ENCODE results near the gene GLRX3. TPM values are rescaled to one million over a fixed set of nuclear protein-coding genes. Genes with fewer than 3 reads are reported as not detected.

Gene GLRX3
- total and polyA plus RNA-seq, 2 of the 13 experiments (the other 11 are each of a cell fraction or from before 2014, with no cell fraction given) = 91.4 to 135 TPM

DNA sequence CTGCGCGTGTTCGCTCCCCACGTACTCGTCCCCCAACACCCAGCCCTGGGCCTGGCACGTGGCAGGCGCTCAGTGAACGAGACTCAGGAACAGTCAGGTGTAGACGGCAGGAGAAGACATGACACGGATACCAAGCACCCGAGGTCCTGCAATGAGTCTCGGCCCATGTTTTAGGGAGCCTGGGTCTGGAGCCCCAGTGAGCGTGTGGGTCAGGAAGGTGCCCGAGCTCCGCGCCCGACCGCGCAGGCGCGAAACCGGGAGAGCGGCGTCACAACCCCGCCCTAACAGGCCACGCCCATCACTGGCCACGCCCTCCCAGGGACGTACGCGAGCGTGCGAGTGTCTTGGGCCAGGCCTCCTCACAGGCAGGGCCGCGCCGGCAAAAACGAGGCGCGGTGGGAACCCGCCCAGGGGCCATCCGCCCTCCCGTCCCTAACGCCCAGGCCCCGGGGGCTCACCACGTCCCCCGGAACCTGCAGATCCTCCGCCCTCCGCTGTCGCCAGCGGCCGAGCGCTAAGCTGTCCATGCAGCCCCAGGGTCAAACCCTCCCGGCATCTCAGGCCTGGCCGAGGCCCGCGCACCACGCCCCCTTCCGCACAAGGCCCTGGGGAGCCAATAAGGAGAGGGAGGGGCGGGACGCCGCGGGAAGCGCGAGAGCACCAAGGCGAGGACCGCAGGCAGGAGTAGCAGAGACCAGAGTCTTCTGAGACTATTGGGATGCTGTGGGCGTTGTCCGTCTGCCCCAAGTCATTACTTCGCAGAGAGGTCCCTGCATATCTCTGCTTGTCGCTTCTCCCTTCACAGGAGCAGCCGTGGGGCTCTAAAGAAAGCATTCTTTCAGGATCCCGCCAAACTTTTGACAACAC lies 25.7 kb upstream of the GLRX3 start, which contains the start of gene C10orf143 (continued):
- TF ChIP-seq FOXA1 (IDR thresholded peaks at IDR 0.05) (no peak), FOXA1 (CRISPR knock-in tag; IDR thresholded peaks at IDR 0.05) (0 out of 2 replicates have a peak, but pooled peaks have one; percentile 13), ZNF441 (CRISPR knock-in tag; IDR thresholded peaks at IDR 0.05; ENCODE audit: borderline replicate concordance) (peak; percentile 83; the same call in 1 of the 2 replicates), ZNF619 (CRISPR knock-in tag; IDR thresholded peaks at IDR 0.05) (peak; percentile 83), TAF15 (IDR thresholded peaks at IDR 0.05; ENCODE audit: low read depth, low read length, poor library complexity, severe bottlenecking) (no peak), SMAD3 (CRISPR knock-in tag; IDR thresholded peaks at IDR 0.05) (peak; percentile 35; the same call in 1 of the 2 replicates), ZNF383 (CRISPR knock-in tag; IDR thresholded peaks at IDR 0.05; ENCODE audit: borderline replicate concordance) (no peak), MXI1 (IDR thresholded peaks at IDR 0.05; ENCODE audit: borderline replicate concordance, low read depth, low read length) (peak; percentile 57; the same call in 2 of the 3 replicates)
- TF ChIP-seq, protein P1, sequence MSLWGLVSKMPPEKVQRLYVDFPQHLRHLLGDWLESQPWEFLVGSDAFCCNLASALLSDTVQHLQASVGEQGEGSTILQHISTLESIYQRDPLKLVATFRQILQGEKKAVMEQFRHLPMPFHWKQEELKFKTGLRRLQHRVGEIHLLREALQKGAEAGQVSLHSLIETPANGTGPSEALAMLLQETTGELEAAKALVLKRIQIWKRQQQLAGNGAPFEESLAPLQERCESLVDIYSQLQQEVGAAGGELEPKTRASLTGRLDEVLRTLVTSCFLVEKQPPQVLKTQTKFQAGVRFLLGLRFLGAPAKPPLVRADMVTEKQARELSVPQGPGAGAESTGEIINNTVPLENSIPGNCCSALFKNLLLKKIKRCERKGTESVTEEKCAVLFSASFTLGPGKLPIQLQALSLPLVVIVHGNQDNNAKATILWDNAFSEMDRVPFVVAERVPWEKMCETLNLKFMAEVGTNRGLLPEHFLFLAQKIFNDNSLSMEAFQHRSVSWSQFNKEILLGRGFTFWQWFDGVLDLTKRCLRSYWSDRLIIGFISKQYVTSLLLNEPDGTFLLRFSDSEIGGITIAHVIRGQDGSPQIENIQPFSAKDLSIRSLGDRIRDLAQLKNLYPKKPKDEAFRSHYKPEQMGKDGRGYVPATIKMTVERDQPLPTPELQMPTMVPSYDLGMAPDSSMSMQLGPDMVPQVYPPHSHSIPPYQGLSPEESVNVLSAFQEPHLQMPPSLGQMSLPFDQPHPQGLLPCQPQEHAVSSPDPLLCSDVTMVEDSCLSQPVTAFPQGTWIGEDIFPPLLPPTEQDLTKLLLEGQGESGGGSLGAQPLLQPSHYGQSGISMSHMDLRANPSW (CRISPR knock-in tag; IDR thresholded peaks at IDR 0.05; ENCODE audit: borderline replicate concordance) = peak; percentile 47; the same call in 1 of the 2 replicates
- TF ChIP-seq, protein P2, sequence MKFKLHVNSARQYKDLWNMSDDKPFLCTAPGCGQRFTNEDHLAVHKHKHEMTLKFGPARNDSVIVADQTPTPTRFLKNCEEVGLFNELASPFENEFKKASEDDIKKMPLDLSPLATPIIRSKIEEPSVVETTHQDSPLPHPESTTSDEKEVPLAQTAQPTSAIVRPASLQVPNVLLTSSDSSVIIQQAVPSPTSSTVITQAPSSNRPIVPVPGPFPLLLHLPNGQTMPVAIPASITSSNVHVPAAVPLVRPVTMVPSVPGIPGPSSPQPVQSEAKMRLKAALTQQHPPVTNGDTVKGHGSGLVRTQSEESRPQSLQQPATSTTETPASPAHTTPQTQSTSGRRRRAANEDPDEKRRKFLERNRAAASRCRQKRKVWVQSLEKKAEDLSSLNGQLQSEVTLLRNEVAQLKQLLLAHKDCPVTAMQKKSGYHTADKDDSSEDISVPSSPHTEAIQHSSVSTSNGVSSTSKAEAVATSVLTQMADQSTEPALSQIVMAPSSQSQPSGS (CRISPR knock-in tag; IDR thresholded peaks at IDR 0.05) = peak; percentile 48; the same call in 1 of the 2 replicates
- TF ChIP-seq, protein P3, sequence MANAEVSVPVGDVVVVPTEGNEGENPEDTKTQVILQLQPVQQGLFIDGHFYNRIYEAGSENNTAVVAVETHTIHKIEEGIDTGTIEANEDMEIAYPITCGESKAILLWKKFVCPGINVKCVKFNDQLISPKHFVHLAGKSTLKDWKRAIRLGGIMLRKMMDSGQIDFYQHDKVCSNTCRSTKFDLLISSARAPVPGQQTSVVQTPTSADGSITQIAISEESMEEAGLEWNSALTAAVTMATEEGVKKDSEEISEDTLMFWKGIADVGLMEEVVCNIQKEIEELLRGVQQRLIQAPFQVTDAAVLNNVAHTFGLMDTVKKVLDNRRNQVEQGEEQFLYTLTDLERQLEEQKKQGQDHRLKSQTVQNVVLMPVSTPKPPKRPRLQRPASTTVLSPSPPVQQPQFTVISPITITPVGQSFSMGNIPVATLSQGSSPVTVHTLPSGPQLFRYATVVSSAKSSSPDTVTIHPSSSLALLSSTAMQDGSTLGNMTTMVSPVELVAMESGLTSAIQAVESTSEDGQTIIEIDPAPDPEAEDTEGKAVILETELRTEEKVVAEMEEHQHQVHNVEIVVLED (CRISPR knock-in tag; IDR thresholded peaks at IDR 0.05; ENCODE audit: borderline replicate concordance) = peak; percentile 96
- TF ChIP-seq, protein P4, sequence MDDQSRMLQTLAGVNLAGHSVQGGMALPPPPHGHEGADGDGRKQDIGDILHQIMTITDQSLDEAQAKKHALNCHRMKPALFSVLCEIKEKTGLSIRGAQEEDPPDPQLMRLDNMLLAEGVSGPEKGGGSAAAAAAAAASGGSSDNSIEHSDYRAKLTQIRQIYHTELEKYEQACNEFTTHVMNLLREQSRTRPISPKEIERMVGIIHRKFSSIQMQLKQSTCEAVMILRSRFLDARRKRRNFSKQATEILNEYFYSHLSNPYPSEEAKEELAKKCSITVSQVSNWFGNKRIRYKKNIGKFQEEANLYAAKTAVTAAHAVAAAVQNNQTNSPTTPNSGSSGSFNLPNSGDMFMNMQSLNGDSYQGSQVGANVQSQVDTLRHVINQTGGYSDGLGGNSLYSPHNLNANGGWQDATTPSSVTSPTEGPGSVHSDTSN (CRISPR knock-in tag; IDR thresholded peaks at IDR 0.05; ENCODE audit: borderline replicate concordance) = 0 out of 2 replicates have a peak, but pooled peaks have one; percentile 24
- TF ChIP-seq, protein P5, sequence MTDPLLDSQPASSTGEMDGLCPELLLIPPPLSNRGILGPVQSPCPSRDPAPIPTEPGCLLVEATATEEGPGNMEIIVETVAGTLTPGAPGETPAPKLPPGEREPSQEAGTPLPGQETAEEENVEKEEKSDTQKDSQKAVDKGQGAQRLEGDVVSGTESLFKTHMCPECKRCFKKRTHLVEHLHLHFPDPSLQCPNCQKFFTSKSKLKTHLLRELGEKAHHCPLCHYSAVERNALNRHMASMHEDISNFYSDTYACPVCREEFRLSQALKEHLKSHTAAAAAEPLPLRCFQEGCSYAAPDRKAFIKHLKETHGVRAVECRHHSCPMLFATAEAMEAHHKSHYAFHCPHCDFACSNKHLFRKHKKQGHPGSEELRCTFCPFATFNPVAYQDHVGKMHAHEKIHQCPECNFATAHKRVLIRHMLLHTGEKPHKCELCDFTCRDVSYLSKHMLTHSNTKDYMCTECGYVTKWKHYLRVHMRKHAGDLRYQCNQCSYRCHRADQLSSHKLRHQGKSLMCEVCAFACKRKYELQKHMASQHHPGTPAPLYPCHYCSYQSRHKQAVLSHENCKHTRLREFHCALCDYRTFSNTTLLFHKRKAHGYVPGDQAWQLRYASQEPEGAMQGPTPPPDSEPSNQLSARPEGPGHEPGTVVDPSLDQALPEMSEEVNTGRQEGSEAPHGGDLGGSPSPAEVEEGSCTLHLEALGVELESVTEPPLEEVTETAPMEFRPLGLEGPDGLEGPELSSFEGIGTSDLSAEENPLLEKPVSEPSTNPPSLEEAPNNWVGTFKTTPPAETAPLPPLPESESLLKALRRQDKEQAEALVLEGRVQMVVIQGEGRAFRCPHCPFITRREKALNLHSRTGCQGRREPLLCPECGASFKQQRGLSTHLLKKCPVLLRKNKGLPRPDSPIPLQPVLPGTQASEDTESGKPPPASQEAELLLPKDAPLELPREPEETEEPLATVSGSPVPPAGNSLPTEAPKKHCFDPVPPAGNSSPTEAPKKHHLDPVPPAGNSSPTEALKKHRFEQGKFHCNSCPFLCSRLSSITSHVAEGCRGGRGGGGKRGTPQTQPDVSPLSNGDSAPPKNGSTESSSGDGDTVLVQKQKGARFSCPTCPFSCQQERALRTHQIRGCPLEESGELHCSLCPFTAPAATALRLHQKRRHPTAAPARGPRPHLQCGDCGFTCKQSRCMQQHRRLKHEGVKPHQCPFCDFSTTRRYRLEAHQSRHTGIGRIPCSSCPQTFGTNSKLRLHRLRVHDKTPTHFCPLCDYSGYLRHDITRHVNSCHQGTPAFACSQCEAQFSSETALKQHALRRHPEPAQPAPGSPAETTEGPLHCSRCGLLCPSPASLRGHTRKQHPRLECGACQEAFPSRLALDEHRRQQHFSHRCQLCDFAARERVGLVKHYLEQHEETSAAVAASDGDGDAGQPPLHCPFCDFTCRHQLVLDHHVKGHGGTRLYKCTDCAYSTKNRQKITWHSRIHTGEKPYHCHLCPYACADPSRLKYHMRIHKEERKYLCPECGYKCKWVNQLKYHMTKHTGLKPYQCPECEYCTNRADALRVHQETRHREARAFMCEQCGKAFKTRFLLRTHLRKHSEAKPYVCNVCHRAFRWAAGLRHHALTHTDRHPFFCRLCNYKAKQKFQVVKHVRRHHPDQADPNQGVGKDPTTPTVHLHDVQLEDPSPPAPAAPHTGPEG (CRISPR knock-in tag; IDR thresholded peaks at IDR 0.05) = no peak; the same call in 1 of the 2 replicates

Data from HepG2 (cell line).